Measurements from ENCODE around the gene RETREG1.

Gene RETREG1

DNA sequence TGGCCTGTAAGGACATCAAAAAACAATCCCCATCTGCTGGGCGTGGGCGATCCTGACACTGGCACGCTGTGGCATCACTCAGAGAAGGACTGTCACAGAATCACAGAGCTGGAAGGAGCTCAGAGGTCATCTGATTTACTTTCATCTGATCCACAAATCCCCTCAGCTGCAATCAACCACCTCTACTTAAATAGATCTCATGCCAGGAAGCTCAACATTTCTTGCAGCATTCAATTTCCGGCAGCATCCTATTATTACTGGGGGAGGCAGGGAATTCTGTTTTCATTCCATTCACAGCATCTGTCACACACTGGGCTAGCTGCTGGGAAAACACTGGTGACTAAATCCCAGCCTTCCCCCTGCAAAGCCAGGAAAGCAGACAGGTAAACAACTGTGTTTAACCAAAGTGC is 38.3 kb downstream of the RETREG1 start:
- no peak for DNase-seq (ENCODE audit: low read depth)
- no peak overlapping the region for H3K4me3 ChIP-seq (replicated peaks; ENCODE audit: low read depth, low read length)

DNA sequence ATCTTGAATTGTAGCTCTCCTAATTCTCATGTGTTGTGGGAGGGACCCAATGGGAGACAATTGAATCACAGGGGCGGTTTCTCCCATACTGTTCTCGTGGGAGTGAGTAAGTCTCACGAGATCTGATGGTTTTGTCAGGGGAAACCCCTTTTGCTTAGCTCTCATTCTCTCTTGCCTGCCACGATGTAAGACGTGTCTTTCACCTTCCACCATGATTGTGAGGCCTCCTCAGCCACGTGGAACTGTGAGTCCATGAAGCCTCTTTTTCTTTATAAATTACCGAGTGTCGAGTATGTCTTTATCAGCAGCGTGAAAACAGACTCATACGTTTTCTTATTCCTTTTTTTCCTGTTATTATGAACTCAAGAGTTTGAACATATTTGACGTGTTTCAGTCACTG is 39.1 kb downstream of the RETREG1 start:
- no peak for DNase-seq (ENCODE audit: low read depth)

More for the DNA sequence above, 38.3 kb downstream of the RETREG1 start:
- TF ChIP-seq, protein P1, sequence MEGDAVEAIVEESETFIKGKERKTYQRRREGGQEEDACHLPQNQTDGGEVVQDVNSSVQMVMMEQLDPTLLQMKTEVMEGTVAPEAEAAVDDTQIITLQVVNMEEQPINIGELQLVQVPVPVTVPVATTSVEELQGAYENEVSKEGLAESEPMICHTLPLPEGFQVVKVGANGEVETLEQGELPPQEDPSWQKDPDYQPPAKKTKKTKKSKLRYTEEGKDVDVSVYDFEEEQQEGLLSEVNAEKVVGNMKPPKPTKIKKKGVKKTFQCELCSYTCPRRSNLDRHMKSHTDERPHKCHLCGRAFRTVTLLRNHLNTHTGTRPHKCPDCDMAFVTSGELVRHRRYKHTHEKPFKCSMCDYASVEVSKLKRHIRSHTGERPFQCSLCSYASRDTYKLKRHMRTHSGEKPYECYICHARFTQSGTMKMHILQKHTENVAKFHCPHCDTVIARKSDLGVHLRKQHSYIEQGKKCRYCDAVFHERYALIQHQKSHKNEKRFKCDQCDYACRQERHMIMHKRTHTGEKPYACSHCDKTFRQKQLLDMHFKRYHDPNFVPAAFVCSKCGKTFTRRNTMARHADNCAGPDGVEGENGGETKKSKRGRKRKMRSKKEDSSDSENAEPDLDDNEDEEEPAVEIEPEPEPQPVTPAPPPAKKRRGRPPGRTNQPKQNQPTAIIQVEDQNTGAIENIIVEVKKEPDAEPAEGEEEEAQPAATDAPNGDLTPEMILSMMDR (IDR thresholded peaks at IDR 0.05; ENCODE audit: low read length, missing control alignments): no peak

DNA sequence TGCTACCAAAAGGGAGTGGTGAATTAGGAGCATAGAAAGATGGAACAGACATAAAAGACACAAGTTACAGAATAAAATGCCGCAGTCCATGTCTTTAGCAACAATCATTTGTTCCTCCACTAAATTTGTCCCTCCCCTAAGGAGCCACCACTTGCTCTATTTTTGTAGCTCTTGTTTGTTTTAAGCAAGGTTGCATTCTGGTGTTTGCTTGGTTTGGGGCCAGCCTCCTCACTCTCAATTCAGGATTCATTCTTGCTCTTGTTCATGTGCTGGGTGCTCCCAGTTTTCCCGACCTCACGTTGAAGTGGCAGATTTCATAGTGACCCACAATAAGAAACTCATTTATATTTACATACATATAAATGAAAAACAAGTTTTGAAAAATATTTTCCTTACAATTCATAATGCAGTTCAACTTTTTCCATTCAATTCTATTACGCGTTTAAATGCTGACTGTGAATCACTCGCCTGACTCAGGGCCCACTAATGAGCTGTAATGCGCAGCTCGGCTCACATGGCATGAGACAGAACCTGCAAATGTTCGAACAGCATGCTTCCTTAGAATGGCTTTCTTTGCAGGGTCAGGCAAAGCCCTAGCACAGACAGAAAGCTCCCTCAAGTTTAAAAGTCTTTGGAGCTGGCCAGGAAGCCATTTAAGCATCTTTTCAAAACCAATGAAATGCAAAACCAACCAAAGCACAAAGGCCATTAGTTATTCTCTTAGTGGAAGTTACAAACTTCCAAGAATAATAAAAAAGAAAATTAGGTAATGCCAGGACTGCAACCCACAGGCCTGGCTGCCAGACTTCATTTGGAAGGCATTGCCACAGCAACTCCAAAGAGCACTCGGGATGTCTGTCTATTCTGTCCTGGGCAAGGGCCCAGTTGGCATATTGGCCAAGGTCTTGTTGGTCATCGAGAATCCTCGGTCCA is 41.7 kb downstream of the RETREG1 start:
- no peak overlapping the region for H3K4me3 ChIP-seq (replicated peaks; ENCODE audit: low read depth, low read length)
- TF ChIP-seq, protein P1 (IDR thresholded peaks at IDR 0.05; ENCODE audit: low read length, missing control alignments): no peak
- DNase-seq (ENCODE audit: low read depth): peak; percentile 56

More for the DNA sequence above, 39.1 kb downstream of the RETREG1 start:
- TF ChIP-seq, protein P1 (IDR thresholded peaks at IDR 0.05; ENCODE audit: low read length, missing control alignments): no peak
- H3K4me3 ChIP-seq (replicated peaks; ENCODE audit: low read depth, low read length): no peak overlapping the region

DNA sequence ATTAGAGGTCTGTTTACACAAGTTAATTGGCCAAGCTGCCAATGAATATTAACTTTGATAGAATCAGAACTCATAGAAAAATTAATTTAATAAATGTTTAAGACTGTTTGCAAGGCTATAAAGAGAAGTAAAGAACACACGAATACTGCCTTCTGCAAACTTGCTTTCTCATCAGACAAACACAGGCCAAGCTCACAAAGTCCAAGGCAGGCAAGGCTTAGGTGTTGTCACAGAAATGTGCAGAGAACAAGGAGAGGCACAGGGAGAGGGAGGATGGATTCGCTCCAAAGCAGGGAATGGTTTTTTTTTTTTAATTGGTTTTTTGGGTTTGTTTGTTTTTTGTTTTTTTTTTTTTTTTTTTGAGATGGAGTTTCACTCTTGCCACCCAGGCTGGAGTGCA is 43.4 kb downstream of the RETREG1 start:
- no peak overlapping the region for H3K4me3 ChIP-seq (replicated peaks; ENCODE audit: low read depth, low read length)
- TF ChIP-seq, protein P1 (IDR thresholded peaks at IDR 0.05; ENCODE audit: low read length, missing control alignments): no peak

DNA sequence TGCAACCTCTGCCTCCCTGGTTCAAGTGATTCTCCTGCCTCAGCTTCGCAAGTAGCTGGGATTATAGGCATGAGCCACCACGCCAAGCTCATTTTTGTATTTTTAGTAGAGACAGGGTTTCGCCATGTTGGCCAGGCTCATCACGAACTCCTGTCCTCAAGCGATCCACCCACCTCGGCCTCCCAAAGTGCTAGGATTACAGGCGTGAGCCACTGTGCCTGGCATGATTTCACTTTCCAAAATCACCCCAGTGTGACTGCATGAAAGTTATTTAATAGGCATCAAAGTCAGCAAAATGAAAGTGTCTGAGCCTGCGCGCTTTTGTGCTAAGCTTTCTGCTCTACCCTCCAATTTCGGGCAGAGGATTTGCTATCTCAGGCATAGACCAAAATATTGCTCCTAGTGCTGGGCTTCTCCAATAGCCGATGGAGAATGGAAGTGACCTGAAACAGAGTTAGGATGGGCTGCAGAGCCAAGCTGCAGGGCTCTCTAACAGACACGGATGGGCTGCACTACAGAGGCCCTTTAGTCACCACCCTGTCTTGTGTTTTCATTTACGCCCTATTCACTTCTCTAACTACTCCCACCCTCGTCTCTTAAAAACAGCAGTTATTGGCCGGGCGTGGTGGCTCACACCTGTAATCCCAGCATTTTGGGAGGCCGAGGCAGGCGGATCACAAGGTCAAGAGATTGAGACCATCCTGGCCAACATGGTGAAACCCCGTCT is 44.3 kb downstream of the RETREG1 start:
- TF ChIP-seq, protein P1 (IDR thresholded peaks at IDR 0.05; ENCODE audit: low read length, missing control alignments): no peak
- no peak overlapping the region for H3K4me3 ChIP-seq (replicated peaks; ENCODE audit: low read depth, low read length)

More for the DNA sequence above, 43.4 kb downstream of the RETREG1 start:
- DNase-seq (ENCODE audit: low read depth): no peak

DNA sequence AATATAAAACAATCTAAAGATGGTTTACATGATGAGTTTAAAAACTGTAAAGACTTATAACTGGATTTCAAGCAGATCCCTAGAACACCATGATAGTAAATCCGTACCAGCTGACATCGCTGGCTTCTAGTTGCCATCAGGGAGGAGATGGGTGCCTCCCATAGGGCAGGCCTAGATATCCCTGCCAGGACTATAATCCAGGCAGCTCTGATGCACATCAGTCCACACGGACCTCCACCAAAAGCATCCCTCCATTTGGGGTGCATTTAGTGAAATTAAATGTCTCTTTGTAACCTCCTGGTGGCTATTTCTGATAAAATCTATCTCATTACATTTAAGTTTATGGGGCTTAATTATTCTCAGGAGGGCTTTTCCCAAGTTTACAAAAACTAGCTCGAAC is 45.8 kb downstream of the RETREG1 start:
- DNase-seq (ENCODE audit: low read depth): no peak
- no peak overlapping the region for H3K4me3 ChIP-seq (replicated peaks; ENCODE audit: low read depth, low read length)
- TF ChIP-seq, protein P1 (IDR thresholded peaks at IDR 0.05; ENCODE audit: low read length, missing control alignments): no peak

More for the DNA sequence above, 44.3 kb downstream of the RETREG1 start:
- no peak for DNase-seq (ENCODE audit: low read depth)
